PC-3 (cell line): ENCODE data around the gene PPP4R4.
"Not testable (repeated sequence)": the region's sequence is repeated elsewhere in the genome, so short reads cannot be mapped to it uniquely, and the experiment has no call there.

Experiments used
- EZH2phosphoT487 ChIP-seq: fragments of 300-600 bp; sonication (generic); IDR thresholded peaks from 2 replicates; pipeline ENCODE4 v1.6.1; 2018; ENCODE audit warnings: mild to moderate bottlenecking, antibody characterized with exemption, low read length, borderline replicate concordance
- TF ChIP-seq, protein P1 (sequence below): fragments of 300-600 bp; sonication (generic); conservative IDR thresholded peaks from 2 replicates; pipeline ENCODE4 v1.5.1; 2017; ENCODE audit warnings: antibody characterized with exemption, low read depth, mild to moderate bottlenecking, low read length

DNA sequence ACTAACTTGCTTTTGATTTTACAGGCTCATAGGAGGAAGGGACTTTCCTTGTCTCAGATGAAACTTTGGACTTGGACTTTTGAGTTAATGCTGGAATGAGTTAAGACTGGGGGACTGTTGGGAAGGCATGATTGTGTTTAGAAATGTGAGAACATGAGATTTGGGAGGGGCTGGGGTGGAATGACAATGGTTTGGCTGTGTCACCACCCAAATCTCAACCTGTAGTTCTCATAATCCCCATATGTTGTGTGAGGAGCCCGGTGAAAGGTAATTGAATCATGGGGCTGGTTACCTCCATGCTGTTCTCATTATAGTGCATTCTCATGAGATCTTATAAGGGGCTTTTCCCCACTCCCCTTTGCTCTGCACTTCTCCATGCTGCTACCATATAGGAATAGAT is 18.0 kb upstream of the PPP4R4 start:
- TF ChIP-seq, protein P1, sequence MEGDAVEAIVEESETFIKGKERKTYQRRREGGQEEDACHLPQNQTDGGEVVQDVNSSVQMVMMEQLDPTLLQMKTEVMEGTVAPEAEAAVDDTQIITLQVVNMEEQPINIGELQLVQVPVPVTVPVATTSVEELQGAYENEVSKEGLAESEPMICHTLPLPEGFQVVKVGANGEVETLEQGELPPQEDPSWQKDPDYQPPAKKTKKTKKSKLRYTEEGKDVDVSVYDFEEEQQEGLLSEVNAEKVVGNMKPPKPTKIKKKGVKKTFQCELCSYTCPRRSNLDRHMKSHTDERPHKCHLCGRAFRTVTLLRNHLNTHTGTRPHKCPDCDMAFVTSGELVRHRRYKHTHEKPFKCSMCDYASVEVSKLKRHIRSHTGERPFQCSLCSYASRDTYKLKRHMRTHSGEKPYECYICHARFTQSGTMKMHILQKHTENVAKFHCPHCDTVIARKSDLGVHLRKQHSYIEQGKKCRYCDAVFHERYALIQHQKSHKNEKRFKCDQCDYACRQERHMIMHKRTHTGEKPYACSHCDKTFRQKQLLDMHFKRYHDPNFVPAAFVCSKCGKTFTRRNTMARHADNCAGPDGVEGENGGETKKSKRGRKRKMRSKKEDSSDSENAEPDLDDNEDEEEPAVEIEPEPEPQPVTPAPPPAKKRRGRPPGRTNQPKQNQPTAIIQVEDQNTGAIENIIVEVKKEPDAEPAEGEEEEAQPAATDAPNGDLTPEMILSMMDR = not testable (repeated sequence)
- not testable (repeated sequence) for TF ChIP-seq EZH2phosphoT487
